Duodenal mucosa (tissue), 2 donors: ENCODE measurements around the gene RIN3.

Source experiments
- H3K27ac ChIP-seq: one replicate; pipeline ENCODE4 v1.7.0; 2013; ENCODE audit warnings: low read depth, low read length
- H3K27me3 ChIP-seq, 2 donors: one replicate each; pipeline ENCODE4 v1.7.0; 2013; ENCODE audit warnings: low read length in 2 of 2, control low read depth in 1 of 2; ENCODE audit not compliant: insufficient read depth in 2 of 2, control insufficient read depth in 1 of 2
- H3K36me3 ChIP-seq, 2 donors: one replicate each; pipeline ENCODE4 v1.7.0; 2013; ENCODE audit warnings: low read length in 2 of 2, control low read depth in 1 of 2; ENCODE audit not compliant: insufficient read depth in 2 of 2, control insufficient read depth in 1 of 2
- H3K4me1 ChIP-seq, 2 donors: one replicate each; pipeline ENCODE4 v1.7.0; 2013; ENCODE audit warnings: low read length in 2 of 2, control low read depth in 1 of 2; ENCODE audit not compliant: insufficient read depth in 2 of 2, control insufficient read depth in 1 of 2
- H3K4me3 ChIP-seq, 2 donors: one replicate each; pipeline ENCODE4 v1.7.0; 2013; ENCODE audit warnings: low read length in 2 of 2, low read depth in 1 of 2
- H3K9ac ChIP-seq, 2 donors: one replicate each; pipeline ENCODE4 v1.7.0; 2013; ENCODE audit warnings: low read length in 2 of 2, low read depth in 1 of 2
- H3K9me3 ChIP-seq, 2 donors: one replicate each; pipeline ENCODE4 v1.7.0; 2013; ENCODE audit warnings: low read length in 2 of 2, control low read depth in 1 of 2; ENCODE audit not compliant: control insufficient read depth in 1 of 2

RIN3 gene

GRCh38 chr14:92507174-92507768 is 6.3 kb upstream of the RIN3 start:
- H3K36me3 ChIP-seq, result no peaks in the 10 kb centered on the region
- no peaks in the 10 kb centered on the region for H3K9me3 ChIP-seq
- H3K9ac ChIP-seq, result no peak overlapping the region
- H3K27me3 ChIP-seq, result no peaks in the 10 kb centered on the region
- H3K27ac ChIP-seq, result no peak overlapping the region
- H3K4me3 ChIP-seq, result no peak overlapping the region
- H3K4me1 ChIP-seq, result peaks cover 12 to 18% of the 10 kb centered on the region in 2 donors

GRCh38 chr14:92510972-92511371 is 2.6 kb upstream of the RIN3 start:
- H3K27ac ChIP-seq, result no peak overlapping the region

GRCh38 chr14:92511453-92512238 is 1.9 kb upstream of the RIN3 start:
- no peaks in the 10 kb centered on the region for H3K36me3 ChIP-seq
- H3K4me1 ChIP-seq, result peaks cover 32 to 33% of the 10 kb centered on the region in 2 donors
- no peak overlapping the region for H3K27ac ChIP-seq

More at GRCh38 chr14:92510972-92511371, 2.6 kb upstream of the RIN3 start:
- Histone ChIP-seq H3K9me3 (no peaks in the 10 kb centered on the region), H3K4me1 (peaks cover 32 to 35% of the 10 kb centered on the region in 2 donors), H3K36me3 (no peaks in the 10 kb centered on the region), H3K27me3 (no peaks in the 10 kb centered on the region), H3K9ac (no peak overlapping the region), H3K4me3 (no peak overlapping the region)

GRCh38 chr14:92512807-92513203 is 776 bp upstream of the RIN3 start:
- H3K4me1 ChIP-seq, result peaks cover 26 to 30% of the 10 kb centered on the region in 2 donors
- no peaks in the 10 kb centered on the region for H3K27me3 ChIP-seq
- H3K9ac ChIP-seq, result peak overlapping the region; percentile 59 to 68
- H3K4me3 ChIP-seq, result peak overlapping the region; percentile 79 to 87
- H3K9me3 ChIP-seq, result no peaks in the 10 kb centered on the region
- H3K27ac ChIP-seq, result peak overlapping the region; percentile 50
- H3K36me3 ChIP-seq, result no peaks in the 10 kb centered on the region

More at GRCh38 chr14:92511453-92512238, 1.9 kb upstream of the RIN3 start:
- H3K9me3 ChIP-seq, result no peaks in the 10 kb centered on the region
- no peak overlapping the region for H3K4me3 ChIP-seq
- no peaks in the 10 kb centered on the region for H3K27me3 ChIP-seq
- H3K9ac ChIP-seq, result no peak overlapping the region

- H3K4me1 ChIP-seq, result peaks cover 32 to 37% of the 10 kb centered on the region in 2 donors
- H3K27ac ChIP-seq, result peak overlapping the region; percentile 50
- H3K4me3 ChIP-seq, result peak overlapping the region; percentile 79 to 87
These were observed 624 bp downstream of the RIN3 start for GRCh38 chr14:92513966-92514843.

GRCh38 chr14:92514844-92515514 is 1.4 kb downstream of the RIN3 start:
- Histone ChIP-seq H3K27me3 (no peaks in the 10 kb centered on the region), H3K4me3 (peak overlapping the region; percentile 79 to 87), H3K27ac (no peak overlapping the region), H3K9ac (peak overlapping the region; percentile 68 to 84), H3K36me3 (no peaks in the 10 kb centered on the region), H3K9me3 (no peaks in the 10 kb centered on the region), H3K4me1 (peaks cover 37 to 39% of the 10 kb centered on the region in 2 donors)

More at GRCh38 chr14:92513966-92514843, 624 bp downstream of the RIN3 start:
- Histone ChIP-seq H3K9me3 (no peaks in the 10 kb centered on the region), H3K36me3 (no peaks in the 10 kb centered on the region), H3K9ac (peak overlapping the region; percentile 68 to 84), H3K27me3 (no peaks in the 10 kb centered on the region)

GRCh38 chr14:92515546-92516343 is 2.2 kb downstream of the RIN3 start:
- Histone ChIP-seq H3K36me3 (no peaks in the 10 kb centered on the region), H3K27ac (no peak overlapping the region), H3K4me3 (peak overlapping the region in 1 of 2 donors; percentile 87), H3K4me1 (peaks cover 37 to 39% of the 10 kb centered on the region in 2 donors), H3K9ac (peak overlapping the region; percentile 20 to 68), H3K27me3 (no peaks in the 10 kb centered on the region), H3K9me3 (no peaks in the 10 kb centered on the region)

GRCh38 chr14:92516344-92516965 is 2.9 kb downstream of the RIN3 start:
- Histone ChIP-seq H3K9me3 (no peaks in the 10 kb centered on the region), H3K27me3 (no peaks in the 10 kb centered on the region), H3K4me3 (no peak overlapping the region), H3K27ac (no peak overlapping the region), H3K36me3 (no peaks in the 10 kb centered on the region), H3K4me1 (peaks cover 33 to 39% of the 10 kb centered on the region in 2 donors), H3K9ac (peak overlapping the region in 1 of 2 donors; percentile 26)
